Osteoblast (primary cell): ENCODE results near the gene ROBO2. TPM values are rescaled to one million over a fixed set of nuclear protein-coding genes. Genes with fewer than 3 reads are reported as not detected.

ENCODE experiments used
- DNase-seq: peaks from one replicate; pipeline ENCODE4 v3.0.0; 2011; ENCODE audit warnings: low spot score, mixed read lengths; ENCODE audit not compliant: insufficient read length; ENCODE audit errors: missing footprints
- H2AFZ ChIP-seq: 2 replicates; pipeline ENCODE4 v1.6.0; 2011; ENCODE audit warnings: mild to moderate bottlenecking, low read length
- H3K27ac ChIP-seq: 2 replicates; pipeline ENCODE4 v1.5.1; 2011; ENCODE audit warnings: mild to moderate bottlenecking, low read depth, low read length, moderate library complexity
- H3K27me3 ChIP-seq: 2 replicates; pipeline ENCODE4 v1.6.0; 2012; ENCODE audit warnings: mild to moderate bottlenecking, control low read depth, inconsistent platforms, low read length, moderate library complexity; ENCODE audit not compliant: insufficient read depth
- H3K36me3 ChIP-seq: 2 replicates; pipeline ENCODE4 v1.5.1; 2011; ENCODE audit warnings: mild to moderate bottlenecking, low read length, control low read depth, moderate library complexity; ENCODE audit not compliant: insufficient read depth
- H3K4me1 ChIP-seq: 2 replicates; pipeline ENCODE4 v1.5.1; 2011; ENCODE audit warnings: mild to moderate bottlenecking, low read length, control low read depth, moderate library complexity; ENCODE audit not compliant: insufficient read depth
- H3K4me2 ChIP-seq: 2 replicates; pipeline ENCODE4 v1.6.0; 2011; ENCODE audit warnings: mild to moderate bottlenecking, low read length; ENCODE audit not compliant: insufficient read depth
- H3K4me3 ChIP-seq: fragments of 200-600 bp; sonication (generic); 3 replicates; pipeline ENCODE4 v1.5.1; 2012; ENCODE audit warnings: mild to moderate bottlenecking, low read length, inconsistent platforms; ENCODE audit not compliant: insufficient read depth
- H3K79me2 ChIP-seq: 2 replicates; pipeline ENCODE4 v1.6.0; 2012; ENCODE audit warnings: mild to moderate bottlenecking, low read length, control low read depth, inconsistent platforms; ENCODE audit not compliant: insufficient read depth
- H3K9me3 ChIP-seq: 2 replicates; pipeline ENCODE4 v1.5.1; 2011; ENCODE audit warnings: low read depth, low read length, control low read depth
- H4K20me1 ChIP-seq: 2 replicates; pipeline ENCODE4 v1.6.0; 2012; ENCODE audit warnings: mild to moderate bottlenecking, low read length, control low read depth; ENCODE audit not compliant: insufficient read depth
- CTCF ChIP-seq: IDR thresholded peaks from 2 replicates; pipeline ENCODE4 v1.5.1; 2011; ENCODE audit warnings: mild to moderate bottlenecking, low read depth, low read length, moderate library complexity; ENCODE audit errors: extremely low read depth
- total RNA-seq: library from RNA; depleted of rRNA; stranded (reverse); fragments of >200 nt; gene quantifications from 2 replicates; pipeline ENCODE4 v1.2.3, GENCODE V29; 2012

ROBO2 gene
- total RNA-seq, 1 donor = 0.36 TPM

GRCh38 chr3:77182341-77182740 lies 142.4 kb downstream of the ROBO2 start:
- no peaks in the 10 kb centered on the region for H3K36me3 ChIP-seq
- H3K4me1 ChIP-seq = no peaks in the 10 kb centered on the region
- no peaks in the 10 kb centered on the region for H4K20me1 ChIP-seq
- H3K4me2 ChIP-seq = no peak overlapping the region
- no peak overlapping the region for H2AFZ ChIP-seq
- H3K27me3 ChIP-seq = no peaks in the 10 kb centered on the region
- H3K9me3 ChIP-seq = no peaks in the 10 kb centered on the region
- DNase-seq = no peak
- no peak for TF ChIP-seq CTCF
- H3K79me2 ChIP-seq = no peaks in the 10 kb centered on the region
- H3K27ac ChIP-seq = no peak overlapping the region
- H3K4me3 ChIP-seq = no peak overlapping the region

GRCh38 chr3:77186319-77186718 lies 146.4 kb downstream of the ROBO2 start:
- Histone ChIP-seq H3K27me3 (no peaks in the 10 kb centered on the region), H4K20me1 (no peaks in the 10 kb centered on the region), H3K79me2 (no peaks in the 10 kb centered on the region), H2AFZ (no peak overlapping the region), H3K27ac (no peak overlapping the region), H3K4me2 (no peak overlapping the region), H3K4me3 (no peak overlapping the region), H3K4me1 (no peaks in the 10 kb centered on the region), H3K36me3 (no peaks in the 10 kb centered on the region), H3K9me3 (no peaks in the 10 kb centered on the region)
- DNase-seq = no peak
- TF ChIP-seq CTCF = no peak

GRCh38 chr3:77186728-77187127 lies 146.8 kb downstream of the ROBO2 start:
- Histone ChIP-seq H3K36me3 (no peaks in the 10 kb centered on the region), H3K27ac (no peak overlapping the region), H3K79me2 (no peaks in the 10 kb centered on the region), H3K4me1 (no peaks in the 10 kb centered on the region), H2AFZ (no peak overlapping the region), H3K9me3 (no peaks in the 10 kb centered on the region), H3K4me3 (no peak overlapping the region), H3K4me2 (no peak overlapping the region), H3K27me3 (no peaks in the 10 kb centered on the region), H4K20me1 (no peaks in the 10 kb centered on the region)
- no peak for TF ChIP-seq CTCF
- DNase-seq = no peak

- DNase-seq = no peak
- Histone ChIP-seq H3K79me2 (no peaks in the 10 kb centered on the region), H3K9me3 (no peaks in the 10 kb centered on the region), H2AFZ (no peak overlapping the region), H4K20me1 (no peaks in the 10 kb centered on the region), H3K27ac (no peak overlapping the region), H3K27me3 (no peaks in the 10 kb centered on the region), H3K4me2 (no peak overlapping the region), H3K4me1 (no peaks in the 10 kb centered on the region), H3K36me3 (no peaks in the 10 kb centered on the region), H3K4me3 (no peak overlapping the region)
- TF ChIP-seq CTCF = no peak
These were observed 148.3 kb downstream of the ROBO2 start for GRCh38 chr3:77188210-77188609.
